ENCODE measurements around the gene SLC7A6OS.

Gene SLC7A6OS

DNA sequence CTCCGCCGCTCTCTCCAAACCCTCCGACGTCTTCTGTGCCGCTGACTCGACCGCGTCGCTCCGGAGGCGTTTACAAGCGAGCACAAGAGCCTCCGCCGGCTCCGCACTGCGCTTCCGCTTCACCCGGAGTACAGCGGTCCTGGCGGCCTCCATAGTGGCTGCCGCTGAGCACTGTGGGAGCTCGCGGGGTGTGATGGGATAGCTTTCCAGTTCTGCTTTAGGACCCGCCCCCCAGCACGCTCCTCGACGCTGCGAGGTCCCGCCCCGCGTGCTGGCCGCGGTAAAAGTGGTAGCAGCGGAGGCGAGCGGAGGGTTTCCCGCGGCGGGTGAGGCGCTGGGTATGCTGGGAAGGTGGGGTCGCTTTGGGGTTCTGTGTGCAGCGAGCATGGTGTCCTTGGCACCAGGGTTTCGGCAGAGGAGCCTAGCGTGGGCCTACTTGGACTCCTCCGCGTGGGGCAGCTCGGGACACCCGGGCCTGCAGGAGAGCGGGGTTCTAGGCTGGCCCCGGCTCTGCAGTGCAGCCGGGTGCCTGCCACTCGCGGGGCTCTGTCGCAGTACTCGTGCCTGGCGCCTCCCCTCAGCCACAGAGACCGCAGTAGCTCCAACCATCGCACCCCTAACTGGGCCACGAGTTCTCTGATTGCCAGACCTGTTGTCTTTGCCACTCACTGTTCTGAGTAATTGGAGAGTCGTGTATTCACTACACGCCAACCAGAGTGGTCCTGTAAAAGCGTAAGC lies at the start of gene SLC7A6OS, which contains the start of gene PRMT7:
SLC7A6OS (minus strand) TSS at position 173 of the 738 bp plus-strand sequence; CDS start at position 153, 20 bp downstream.
PRMT7 (plus strand) TSS at position 246 of the 738 bp plus-strand sequence. CDS start 4,961 bp downstream, outside the sequence.
- peak; percentile 19 for DNase-seq

DNA sequence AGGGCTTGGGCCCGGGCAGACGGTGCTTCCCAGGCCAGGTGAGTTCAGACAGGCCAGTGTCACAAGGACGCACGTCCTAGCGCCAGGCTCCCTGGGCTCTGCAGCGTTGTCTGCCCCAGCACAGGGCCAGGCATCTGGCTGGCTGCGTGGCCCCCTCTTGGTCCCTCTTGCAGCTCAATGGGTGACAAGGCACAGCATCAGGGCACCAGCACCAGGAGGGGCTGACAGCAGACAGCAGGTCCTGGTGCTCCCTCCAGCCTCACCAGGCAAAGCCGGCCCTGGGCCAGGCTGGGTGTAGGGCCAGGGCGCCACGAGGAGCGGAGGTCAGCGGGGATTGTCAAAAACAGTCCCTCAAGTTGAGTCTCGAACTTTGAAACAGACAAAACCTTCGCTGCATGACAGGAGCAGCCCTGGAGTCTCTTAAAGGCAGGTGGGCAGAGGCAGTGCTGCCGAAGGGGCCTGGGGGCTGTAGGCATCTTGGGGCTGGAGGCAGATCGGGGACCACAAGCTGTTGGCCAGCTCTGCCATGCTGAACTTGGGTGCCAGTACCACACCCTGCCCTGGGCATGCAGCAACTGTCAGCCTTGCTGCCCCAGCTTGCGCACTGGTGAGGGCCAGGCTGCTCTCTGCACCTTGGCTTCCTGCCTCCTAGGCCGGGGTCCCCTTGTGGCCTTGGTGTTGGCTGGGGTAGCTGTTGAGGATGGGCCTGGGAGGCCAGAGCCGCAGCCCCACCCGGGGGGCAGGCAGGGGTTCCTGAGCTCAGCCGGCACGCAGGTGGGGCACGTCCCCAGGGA lies 48.8 kb upstream of the SLC7A6OS start:
- DNase-seq, result no peak

DNA sequence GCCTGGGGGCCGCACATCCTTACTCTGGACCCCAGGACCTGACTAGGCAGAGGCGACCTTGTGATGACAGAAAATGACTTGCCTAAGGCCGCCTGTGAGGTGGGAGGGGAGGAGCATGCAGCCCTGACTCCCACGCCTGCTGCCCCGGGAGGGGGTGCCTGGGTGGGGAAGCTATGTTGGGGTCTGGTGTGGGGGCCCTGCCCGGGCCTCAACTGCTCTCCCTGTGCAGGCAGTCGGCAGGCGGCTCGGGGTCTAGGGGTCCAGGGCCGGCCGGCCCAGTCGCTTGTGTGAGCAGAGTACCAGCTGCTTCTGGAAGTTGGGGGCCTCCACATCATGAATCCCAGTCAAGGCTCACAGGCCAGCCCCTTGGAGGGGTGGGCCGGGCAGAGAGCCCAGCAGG lies 48.2 kb upstream of the SLC7A6OS start:
- no peak for DNase-seq

DNA sequence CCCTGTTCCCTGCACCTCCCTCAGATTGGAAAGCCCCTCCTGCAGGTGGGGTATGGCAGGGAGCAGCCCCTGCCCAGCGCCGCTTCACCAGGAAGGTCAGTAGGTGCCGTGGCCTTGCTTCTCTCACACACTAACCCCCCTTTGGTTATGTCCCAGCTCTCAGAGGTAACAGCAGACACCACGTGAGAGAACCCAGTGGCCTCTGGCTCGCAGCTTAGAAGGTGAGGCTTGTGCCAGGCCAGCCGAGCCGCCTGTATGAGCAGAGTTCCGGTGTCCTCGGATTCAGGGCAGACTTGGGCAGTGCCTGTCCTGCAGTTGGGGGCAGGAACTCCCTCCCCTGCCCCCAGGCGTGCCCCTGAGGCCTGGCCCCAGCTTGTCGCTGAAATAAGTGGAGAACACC lies 47.2 kb upstream of the SLC7A6OS start:
- DNase-seq, result no peak

DNA sequence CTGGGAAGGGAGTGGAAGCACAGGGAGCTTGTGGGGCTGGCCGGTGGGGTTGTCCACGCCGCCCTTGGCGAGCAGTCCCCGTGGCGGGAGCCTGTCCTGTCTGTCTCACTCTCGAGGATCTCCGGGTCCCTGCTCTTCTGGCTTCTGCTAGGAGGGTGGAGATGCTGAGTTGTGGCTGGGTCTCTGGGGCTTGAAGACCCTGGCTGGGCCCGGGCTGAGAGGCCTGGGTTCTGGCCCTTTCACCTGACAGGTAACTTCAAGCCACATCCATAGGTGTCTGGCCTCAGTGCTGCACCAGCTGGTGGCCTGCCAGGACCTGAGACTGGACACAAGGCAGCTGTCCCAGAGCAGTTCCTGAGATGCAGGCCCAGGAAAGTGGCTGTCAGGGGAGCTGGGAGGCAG lies 46.8 kb upstream of the SLC7A6OS start:
- no peak for DNase-seq

DNA sequence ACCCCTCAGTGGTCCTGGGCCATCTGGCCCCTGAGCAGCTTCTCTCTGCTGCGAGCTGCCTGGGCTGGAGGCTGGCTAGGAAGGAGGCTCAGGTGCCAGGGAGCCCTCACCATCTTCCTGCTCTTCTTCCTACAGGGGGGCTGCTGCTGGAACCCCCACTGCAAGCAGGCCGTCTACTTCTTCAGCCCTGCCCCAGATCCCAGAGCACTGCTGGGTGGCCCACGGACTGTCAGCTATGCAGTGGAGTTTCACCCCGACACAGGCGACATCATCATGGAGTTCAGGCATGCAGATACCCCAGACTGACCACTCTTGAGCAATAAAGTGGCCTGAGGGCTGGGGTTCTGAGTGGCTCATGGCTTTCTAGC lies 46.2 kb upstream of the SLC7A6OS start:
- DNase-seq, result no peak

DNA sequence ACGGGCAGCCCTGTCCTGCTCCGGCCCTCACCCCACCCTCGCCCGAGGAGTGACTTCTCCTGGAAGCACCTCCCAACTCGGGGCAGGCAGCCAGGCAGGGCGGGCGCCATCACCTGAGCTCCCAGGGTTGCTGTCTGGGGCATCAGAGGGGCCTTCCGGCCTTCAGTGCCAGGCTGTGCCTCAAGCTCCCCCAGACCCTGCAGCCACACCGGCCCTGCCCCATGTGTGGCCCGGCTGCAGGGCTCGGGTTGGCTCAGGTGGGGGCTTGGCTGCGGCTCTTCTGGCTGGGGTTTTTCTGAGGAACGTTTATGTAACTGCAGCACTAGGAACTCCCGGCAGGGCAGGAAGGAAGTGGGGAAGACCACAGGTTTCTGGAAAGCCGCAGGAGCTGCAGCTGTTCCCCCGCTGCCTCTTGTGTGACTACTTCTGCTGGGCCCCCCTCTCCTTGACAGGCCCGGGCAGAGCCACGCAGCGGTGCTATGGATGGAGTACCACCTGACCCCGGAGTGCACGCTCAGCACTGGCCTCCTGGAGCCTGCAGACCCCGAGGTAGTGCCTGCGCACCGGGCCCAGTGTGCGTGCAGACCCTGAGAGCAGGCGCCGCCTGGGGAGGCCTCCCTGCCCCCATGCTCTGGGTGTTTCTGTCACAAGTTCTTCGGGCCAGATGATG lies 45.6 kb upstream of the SLC7A6OS start:
- no peak for DNase-seq

DNA sequence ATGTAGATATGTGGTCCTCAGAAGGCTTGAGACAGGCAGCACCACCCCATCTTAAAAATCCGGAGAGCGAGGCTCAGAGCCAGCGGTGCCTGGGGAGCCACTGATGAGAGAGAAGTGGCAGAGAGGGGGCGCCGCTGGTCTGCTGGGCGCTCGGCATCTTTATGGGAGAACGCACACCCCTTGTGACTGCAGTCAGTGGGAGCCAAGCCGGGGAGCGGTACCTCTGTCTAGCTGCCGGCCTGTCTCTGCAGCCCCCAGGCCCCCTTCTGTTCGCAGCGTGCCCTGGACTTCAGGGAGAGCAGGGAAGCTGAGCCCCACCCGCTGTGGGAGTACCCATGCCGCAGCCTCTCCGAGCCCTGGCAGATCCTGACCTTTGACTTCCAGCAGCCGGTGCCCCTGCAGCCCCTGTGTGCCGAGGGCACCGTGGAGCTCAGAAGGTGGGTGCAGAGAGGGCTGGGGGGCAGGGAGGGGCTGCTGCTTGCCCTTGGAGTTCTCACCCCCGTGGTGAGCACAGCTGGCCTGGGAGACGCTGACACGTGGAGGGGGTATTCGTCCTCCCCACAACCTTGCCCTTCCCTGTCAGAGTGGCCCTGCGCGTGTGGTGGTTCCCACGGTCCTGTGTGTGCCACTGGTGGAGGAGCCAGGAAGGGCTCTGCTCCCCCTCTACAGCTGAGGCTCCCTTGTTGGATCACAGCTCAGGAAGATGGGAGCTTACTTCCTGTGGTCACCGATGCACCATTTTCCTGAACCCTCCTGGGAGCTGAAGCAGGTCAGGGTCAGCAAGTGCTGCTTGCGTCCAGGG lies 44.9 kb upstream of the SLC7A6OS start:
- DNase-seq, result no peak

DNA sequence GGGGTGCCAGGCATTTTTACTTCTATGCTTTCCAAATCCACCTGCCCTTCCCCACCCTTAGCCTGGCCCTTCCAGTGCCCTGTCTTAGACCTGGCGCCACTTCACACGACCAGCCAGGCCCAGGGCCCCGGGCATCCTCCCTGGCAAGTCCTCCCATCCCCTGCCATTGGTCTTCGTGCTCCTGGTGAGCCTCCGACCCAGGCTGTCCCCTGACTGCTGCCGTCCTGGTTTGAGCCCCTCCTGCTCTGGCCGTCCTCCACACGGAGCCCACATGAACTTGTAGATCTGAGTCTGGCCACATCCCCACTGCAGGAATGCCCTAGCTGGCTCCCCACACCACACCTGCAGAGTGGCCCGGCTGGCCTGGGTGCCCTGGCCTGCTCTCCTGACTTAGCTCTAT lies 44.1 kb upstream of the SLC7A6OS start:
- no peak for DNase-seq

DNA sequence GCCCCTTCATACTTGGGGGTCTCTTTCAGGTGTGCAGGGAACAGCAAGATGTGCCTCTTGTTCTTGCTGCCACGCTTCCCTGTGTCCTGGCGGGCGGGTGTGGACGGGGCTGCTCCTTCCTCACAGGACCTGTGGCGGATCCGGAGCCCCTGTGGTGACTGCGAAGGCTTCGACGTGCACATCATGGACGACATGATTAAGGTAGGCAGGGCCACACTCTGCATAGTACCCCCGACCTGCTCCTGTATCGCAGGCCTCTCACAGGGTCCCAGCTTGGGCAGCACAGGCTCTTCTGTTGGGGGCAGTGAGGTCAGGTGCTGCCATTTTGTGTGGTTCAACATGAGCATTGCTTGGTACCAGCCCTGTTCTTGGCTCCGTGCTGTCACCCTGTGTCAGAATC lies 42.6 kb upstream of the SLC7A6OS start:
- DNase-seq, result no peak

DNA sequence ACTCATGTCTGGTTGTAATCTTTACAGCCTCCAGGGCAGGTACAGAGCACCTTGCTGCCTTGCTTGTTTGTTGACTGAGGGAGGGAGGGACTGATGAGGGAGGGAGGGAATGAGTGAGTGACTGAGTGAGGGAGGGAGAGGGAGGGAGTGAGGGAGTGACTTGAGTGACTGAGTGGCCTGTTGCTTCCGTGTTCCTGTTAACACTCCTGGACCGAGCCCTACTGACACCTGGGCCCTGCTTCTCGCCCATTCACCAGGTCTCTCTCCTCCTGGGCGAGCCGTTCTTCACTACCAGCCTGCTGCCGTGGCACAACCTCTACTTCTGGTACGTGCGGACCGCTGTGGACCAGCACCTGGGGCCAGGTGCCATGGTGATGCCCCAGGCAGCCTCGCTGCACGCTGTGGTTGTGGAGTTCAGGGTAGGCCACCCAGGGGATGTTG lies 41.3 kb upstream of the SLC7A6OS start:
- DNase-seq, result no peak

DNA sequence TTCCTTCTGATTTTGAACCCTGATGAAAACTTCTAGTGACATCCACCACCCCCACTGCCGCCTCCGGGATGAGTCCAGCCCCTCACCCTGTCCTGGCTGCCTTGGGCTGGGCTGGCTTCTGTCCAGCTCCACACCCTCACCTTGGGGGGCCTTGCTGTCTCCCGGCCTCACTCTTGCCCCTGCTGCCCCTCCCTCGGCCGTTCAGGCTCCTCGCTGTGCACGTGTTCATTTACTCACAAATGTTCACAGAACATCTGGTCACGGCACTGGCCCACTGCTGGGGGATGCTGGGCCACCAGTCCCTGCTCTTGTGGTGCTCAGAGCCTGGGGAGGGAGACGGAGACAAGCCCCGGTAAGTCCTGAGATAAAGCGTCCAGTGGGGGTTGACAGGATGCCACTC lies 40.7 kb upstream of the SLC7A6OS start:
- no peak for DNase-seq

DNA sequence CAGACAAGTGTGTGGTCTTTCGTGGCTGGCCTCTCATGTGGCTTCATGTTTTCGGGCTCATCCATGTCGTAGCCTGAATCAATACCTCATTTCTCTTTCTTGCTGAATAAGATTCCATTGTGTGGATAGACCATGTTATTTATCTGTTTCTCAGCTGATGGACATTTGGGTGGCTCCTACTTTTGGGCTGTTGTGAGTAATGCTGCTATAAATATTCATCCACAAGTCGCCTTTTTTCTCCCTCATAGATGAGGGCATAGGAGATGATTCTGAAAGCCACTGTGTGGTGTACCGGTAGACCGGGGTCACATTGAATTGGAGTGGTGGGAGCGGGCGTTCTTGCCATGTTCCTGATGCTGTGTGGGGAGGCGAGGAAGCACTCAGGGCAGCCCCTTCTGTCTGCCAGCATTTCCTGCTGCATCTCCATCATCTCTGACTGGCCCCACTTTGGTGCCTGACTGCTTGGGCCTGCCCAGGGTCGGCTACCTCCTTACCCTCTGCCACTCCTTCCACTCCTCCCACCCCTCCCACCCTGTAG lies 40.1 kb upstream of the SLC7A6OS start:
- DNase-seq, result no peak

DNA sequence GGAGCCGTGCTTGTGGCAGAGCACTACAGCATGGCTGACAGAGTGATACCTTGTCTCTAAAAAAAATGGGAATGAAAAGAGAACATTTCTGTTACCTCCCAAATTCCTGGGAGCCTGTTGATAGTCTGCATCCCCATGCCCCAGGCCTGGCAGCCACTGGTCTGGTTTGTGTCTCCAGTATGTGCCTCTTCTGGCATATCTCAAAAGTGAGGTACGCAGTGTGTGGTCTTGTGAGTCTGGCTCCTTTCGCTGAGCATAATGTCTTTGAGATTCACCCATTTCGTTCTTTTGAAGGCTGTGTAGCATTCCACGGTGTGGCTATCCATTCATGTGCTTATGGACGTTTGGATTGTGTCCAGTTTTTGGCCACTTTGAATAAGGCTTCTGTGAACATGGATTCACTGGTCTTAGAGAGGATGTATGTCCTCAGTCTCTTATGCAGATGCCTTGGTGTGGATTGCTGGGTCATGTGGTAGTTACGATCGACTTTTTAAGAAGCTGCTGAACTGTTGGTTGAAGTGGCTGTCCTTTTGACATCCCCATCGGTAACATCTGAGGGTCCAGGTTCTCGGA lies 39.2 kb upstream of the SLC7A6OS start:
- DNase-seq, result no peak

DNA sequence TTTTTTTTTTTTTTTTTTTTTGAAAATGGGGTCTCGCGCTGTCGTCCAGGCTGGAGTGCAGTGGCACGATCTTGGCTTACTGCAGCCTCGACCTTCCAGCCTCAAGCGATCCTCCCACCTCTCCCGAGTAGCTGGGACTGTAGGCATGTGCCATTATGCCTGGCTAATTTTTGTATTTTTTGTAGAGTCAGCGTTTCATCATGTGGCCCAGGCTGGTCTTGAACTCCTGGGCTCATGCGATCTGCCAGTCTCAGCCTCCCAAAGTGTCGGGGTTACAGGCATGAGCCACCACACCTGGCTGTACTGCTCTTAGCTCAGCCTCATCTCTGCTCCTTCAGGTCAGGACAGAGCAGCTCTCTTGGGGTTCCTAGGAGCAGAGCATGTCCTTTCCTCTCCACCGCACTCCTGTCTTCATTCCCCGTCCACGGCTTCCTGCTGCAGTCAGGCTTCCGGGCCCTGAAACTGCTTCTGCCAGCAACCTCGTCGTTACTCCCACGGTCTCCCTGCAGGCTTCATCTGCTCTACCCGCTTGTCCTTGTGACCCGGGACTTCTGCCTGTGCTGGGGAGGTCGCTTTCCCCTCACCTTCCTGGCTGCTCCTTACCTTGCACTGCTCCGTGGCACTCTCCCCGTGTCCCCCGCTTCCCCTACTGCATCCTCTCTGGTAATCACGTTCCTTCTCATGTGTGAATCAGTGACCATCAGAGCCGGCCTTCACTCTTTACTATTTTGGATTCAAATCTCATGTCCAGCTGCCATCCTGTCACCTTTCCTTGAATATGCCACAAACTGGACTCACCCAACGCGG lies 38.1 kb upstream of the SLC7A6OS start:
- no peak for DNase-seq

DNA sequence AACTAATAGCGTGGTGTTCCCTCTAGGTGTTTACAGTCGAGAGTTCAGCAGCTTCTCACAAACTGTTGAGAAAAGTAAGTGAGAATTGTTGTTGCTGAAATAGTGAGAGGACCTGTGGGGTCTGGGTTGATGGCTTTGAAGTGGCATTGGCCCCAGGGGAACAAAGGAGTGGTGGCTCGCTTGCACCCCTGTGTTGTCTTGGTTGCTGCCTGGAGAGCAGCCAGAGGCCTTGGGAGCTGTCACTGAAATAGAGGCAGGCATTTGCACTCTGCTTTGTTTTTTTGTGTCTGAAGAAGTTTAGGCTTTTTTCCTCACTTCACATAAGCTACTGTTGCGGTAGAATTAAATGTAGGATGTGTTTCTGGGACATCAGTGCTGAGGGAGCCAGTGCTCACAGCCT lies 36.9 kb upstream of the SLC7A6OS start:
- no peak for DNase-seq

DNA sequence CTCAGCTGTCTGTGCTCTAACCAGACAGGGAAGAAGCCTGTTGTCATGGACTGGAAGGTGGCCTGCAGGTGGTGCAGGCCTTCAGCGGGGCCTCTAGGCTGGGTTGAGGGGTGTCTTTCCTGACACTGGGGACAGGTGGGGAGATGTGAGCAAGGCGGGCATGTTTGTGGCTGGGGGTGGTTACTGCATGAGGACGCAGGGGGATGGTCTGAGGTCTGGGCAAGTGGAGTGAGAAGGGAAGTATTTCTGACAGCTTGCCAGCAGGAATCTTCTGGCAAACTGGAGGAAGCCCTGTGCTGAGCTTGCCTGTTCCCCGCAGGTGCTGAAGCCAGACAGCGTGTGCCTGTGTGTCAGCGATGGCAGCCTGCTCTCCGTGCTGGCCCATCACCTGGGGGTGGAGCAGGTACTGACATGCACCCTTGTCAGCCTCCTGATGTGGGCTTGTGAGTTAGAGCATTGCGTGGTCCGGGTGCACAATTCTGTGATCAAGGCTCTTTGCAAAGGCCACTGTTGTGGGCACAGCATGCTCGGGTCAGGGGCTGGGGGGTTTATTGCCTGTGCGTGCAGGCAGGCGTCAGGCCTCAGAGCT lies 36.2 kb upstream of the SLC7A6OS start:
- no peak for DNase-seq

DNA sequence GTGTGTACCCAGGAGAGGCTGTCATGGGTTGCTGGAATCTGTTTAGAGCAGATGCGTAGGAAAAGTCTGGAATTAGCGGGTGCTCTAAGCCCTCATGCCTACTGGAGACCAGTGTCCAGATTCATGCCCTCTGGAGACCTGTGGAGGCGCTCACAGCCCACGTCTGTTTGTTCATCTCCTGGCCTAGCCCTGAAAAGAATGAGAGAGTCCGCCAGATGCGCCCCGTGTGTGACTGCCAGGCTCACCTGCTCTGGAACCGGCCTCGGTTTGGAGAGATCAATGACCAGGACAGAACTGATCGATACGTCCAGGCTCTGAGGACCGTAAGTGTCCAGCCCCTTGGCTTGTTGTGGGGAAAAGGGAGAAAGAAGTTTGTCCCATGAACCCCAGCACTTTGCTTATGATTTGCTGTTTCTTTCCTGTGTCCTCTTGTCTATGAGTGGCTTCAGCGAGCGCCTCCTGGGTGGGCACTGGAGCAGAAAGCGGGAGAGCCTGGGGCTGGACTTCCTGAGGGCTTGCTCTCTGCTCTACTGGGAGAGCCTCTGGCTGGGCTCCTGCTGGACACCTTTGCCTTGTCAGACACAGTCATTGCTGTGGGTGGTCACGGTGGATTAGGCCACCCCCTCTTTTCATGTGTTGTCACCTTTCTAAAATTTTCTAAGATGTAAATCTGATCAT lies 35.4 kb upstream of the SLC7A6OS start:
- DNase-seq, result no peak

DNA sequence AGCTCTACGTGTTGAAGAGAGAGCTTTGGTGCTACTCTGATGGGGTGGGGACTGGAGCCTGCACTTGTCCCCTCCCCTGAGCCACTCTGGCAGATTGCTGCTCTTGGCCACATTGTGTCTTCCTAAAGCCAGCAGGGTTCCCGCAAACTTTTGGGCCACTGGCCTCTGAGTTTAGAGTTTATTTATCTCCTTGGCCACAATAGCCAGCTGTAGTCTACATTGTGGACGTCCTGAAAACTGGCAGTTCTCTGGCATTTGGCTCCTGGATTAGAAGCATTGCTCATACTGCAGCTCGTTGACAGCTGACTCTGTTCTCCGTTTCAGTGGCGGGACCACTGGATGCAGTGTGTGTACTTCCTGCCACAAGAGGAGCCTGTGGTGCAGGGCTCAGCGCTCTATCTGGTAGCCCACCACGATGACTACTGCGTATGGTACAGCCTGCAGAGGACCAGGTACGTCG lies 34.6 kb upstream of the SLC7A6OS start:
- DNase-seq, result no peak

DNA sequence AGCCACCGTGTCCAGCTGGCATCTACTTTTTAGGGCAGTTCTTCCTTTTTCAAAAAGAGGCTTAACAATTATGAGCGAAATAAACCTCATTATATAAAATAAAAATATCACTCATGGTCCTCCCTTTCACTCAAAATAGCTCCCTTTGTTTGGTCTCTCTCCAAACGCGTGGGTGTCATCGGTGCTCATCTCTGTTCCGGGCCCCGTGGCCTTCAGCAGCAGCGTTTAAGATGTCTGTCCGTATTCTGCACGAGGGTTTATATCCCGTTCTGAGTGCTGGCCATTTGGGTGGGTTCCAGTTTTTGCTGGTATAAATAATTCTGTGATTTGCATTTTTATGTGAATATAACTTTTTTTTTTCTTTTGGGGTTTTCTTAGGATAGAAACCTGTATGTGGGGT lies 33.5 kb upstream of the SLC7A6OS start:
- no peak for DNase-seq

Data from NCI-H2081 treated with DMSO at 0.1 percent for 48 hours (cell line).